ES-I3 (cell line): ENCODE results near the gene GARIN1A.
"Not testable (repeated sequence)": the region's sequence is repeated elsewhere in the genome, so short reads cannot be mapped to it uniquely, and the experiment has no call there.

Experiments used
- H3K36me3 ChIP-seq: 2 replicates; pipeline ENCODE4 v1.6.1; 2013; ENCODE audit warnings: mild to moderate bottlenecking, low read length, control low read depth, moderate library complexity; ENCODE audit not compliant: insufficient read depth
- H3K4me1 ChIP-seq: 2 replicates; pipeline ENCODE4 v1.6.1; 2013; ENCODE audit warnings: mild to moderate bottlenecking, control low read depth, low read length; ENCODE audit not compliant: insufficient read depth
- H3K9ac ChIP-seq: 2 replicates; pipeline ENCODE4 v1.6.1; 2013; ENCODE audit warnings: low read depth, mild to moderate bottlenecking, low read length, moderate library complexity
- H3K9me3 ChIP-seq: 2 replicates; pipeline ENCODE4 v1.6.1; 2013; ENCODE audit warnings: mild to moderate bottlenecking, low read length, moderate library complexity; ENCODE audit not compliant: control insufficient read depth, insufficient read depth

Gene GARIN1A

DNA sequence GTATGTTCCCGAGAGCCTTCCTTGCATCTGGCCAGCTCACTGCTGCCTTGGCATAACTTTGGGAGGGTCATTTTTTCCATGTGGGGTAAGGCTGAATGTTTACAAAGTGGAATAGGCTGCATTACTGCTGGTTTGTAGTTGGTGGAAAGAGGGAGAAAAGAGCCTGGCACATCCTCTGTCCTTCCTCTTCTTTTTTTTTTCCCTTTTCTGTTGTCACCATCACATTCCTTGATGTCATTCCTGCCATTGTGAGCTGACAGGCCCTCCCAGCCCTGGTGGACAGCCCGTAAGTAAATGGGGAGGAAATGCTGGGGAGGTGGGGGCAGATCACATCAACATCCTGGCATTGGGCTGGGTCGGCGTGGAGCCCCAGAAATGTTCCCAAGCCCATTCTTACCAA, at the start of gene GARIN1A:
TSS of gene GARIN1A (plus strand) at position 301 of the 400 bp plus-strand sequence. CDS start 106 bp downstream, outside the sequence.
- Histone ChIP-seq H3K9me3 (no peaks in the 10 kb centered on the region), H3K4me1 (no peaks in the 10 kb centered on the region), H3K9ac (no peak within 1 kb of the TSS), H3K36me3 (no peaks in the 10 kb centered on the region)

DNA sequence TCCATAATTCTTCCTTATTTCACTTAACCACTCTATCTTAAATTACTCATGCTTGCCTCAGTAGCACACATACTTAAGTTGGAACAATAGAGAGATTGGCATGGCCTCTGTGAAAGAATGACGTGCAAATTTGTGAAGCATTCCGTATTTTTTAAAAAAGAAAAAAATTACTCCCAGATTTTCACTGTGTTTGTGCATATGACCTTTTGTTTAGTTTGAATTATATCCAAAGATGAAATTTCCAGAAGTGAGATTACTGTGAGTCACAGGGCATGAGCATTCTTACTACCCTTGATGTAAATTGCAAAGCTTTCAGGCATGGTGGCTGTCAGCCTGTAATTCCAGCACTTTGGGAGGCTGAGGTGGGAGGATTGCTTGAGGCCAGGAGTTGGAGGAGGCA, 45.0 kb upstream of the GARIN1A start:
- H3K4me1 ChIP-seq, H3K9me3 ChIP-seq, H3K9ac ChIP-seq, H3K36me3 ChIP-seq: not testable (repeated sequence)

DNA sequence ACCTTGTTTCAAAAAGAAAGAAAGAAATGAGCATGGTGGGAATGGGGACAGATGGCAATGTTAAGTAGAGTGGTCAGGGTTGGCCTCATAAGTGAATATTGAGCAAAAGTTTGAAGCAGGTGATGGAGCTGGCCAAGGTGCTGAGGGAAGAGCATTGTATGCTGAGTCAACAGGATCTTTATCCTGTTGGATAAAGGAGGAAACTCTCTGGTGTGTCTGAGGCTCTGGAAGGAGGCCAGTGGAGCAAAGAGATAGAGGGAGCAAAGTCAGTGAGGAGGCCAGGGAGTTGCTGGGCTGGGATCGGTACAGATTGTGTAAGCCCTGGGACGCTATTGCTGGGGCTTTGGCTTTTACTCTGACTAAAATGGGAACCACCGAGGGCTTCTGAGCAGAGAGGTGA, 38.2 kb upstream of the GARIN1A start:
- not testable (repeated sequence) for H3K4me1 ChIP-seq, H3K9me3 ChIP-seq, H3K36me3 ChIP-seq, H3K9ac ChIP-seq

DNA sequence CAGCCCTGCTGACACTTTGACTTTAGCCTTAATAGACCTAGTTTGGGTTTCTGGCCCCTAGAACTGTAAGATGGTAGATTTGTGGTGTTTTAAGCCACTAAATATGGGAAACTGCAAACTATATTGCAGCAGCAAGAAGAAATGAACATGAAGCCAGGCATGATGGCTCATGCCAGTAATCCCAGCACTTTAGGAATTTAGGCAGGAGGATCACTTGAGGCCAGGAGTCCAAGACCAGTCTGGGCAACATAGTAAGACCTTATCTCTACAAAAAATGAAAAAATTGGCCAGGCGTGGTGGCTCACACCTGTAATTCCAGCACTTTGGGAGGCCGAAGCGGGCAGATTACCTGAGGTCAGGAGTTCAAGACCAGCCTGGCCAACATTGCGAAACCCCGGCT, 26.9 kb upstream of the GARIN1A start:
- not testable (repeated sequence) for H3K9me3 ChIP-seq, H3K4me1 ChIP-seq, H3K9ac ChIP-seq, H3K36me3 ChIP-seq

DNA sequence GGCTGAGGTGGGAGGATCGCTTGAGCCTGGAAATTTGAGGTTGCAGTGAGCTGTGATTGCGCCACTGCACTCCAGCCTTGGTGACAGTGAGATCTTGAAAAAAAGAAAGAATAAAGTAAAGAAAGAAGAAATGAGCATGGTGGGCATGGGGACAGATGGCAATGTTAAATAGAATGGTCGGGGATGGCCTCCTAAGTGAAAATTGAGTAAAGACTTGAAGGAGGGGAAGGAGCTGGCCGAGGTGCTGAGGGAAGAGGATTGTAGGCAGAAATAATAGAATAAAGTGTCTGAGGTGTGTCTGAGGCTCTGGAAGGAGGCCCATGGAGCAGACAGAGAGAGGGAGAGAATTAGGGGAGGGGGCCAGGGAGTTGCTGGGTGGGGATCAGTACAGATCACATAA, 26.2 kb upstream of the GARIN1A start:
- not testable (repeated sequence) for H3K9me3 ChIP-seq, H3K9ac ChIP-seq, H3K36me3 ChIP-seq, H3K4me1 ChIP-seq

GRCh38 chr7:128646877-128647276, 25.2 kb upstream of the GARIN1A start:
- not testable (repeated sequence) for H3K36me3 ChIP-seq, H3K9ac ChIP-seq

DNA sequence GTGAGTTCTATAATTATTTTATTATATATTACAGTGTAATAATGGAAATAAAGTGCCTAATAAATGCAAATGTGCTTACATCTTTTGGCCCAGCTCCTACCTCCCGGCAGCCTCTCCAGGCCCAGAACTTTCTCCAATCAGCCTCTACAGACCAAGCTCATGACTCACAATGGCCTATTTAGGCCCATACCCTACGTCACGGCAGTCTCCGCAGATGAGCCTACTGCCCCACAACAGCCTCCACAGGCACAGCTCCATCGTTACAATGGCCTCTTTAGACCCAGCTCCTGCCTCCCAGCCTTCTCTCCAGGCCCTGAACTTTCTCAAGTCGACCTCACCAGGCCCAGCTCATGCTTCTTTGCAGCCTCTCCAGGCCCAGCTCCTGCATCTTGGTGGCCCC, 21.0 kb upstream of the GARIN1A start:
- not testable (repeated sequence) for H3K4me1 ChIP-seq, H3K9me3 ChIP-seq, H3K36me3 ChIP-seq, H3K9ac ChIP-seq

More at GRCh38 chr7:128646877-128647276, 25.2 kb upstream of the GARIN1A start:
- H3K9me3 ChIP-seq, H3K4me1 ChIP-seq: not testable (repeated sequence)

DNA sequence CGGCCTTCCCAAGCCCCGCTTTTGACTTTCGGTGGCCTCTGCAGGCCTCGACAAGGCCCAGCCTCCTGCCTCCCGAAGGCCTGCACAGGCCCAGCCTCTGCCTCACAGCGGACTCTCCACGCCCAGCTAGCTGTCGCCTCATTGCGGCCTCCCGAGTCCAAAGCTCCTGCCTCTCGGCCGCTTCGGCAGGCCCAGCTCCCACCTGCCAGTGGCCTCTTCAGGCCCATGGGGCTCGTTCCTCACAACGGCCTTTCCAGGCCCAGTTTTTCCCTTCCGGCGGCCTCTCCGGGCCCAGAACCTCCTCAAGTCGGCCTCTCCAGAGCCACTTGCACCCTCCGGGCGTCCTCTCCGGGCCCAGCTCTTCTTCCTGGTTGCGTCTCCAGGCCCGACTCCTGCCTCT, 19.5 kb upstream of the GARIN1A start:
- H3K9ac ChIP-seq, H3K36me3 ChIP-seq, H3K4me1 ChIP-seq, H3K9me3 ChIP-seq: not testable (repeated sequence)

- H3K36me3 ChIP-seq, H3K9me3 ChIP-seq, H3K4me1 ChIP-seq, H3K9ac ChIP-seq: not testable (repeated sequence)
Observed at GRCh38 chr7:128653197-128653596, 18.9 kb upstream of the GARIN1A start.

GRCh38 chr7:128654080-128654479, 18.0 kb upstream of the GARIN1A start:
- H3K36me3 ChIP-seq, H3K4me1 ChIP-seq, H3K9ac ChIP-seq, H3K9me3 ChIP-seq: not testable (repeated sequence)

DNA sequence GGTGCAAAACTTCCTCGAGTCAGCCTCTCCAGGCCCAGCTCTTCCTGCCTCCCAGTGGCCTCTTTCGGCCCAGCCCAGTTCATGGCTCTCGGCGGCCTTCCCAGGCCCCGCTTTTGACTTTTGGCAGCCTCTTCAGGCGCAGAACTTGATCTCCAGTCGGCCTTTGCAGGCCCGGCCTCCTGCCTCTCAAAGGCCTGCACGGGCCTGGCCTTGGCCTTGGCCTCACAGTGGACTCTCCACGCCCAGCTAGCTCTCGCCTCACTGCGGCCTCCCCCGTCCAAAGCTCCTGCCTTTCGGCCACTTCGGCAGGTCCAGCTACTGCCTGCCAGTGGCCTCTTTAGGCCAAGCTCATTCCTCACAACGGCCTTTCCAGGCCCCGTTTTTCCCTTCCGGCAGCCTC, 17.6 kb upstream of the GARIN1A start:
- not testable (repeated sequence) for H3K9ac ChIP-seq, H3K36me3 ChIP-seq, H3K4me1 ChIP-seq, H3K9me3 ChIP-seq

- H3K36me3 ChIP-seq, H3K4me1 ChIP-seq, H3K9ac ChIP-seq: not testable (repeated sequence)
- peaks cover 15% of the 10 kb centered on the region for H3K9me3 ChIP-seq
Observed at GRCh38 chr7:128658428-128658827, 13.7 kb upstream of the GARIN1A start.

- no peaks in the 10 kb centered on the region for H3K4me1 ChIP-seq
- H3K9me3 ChIP-seq: peaks cover 15% of the 10 kb centered on the region
- H3K36me3 ChIP-seq: no peaks in the 10 kb centered on the region
- no peak overlapping the region for H3K9ac ChIP-seq
Observed at GRCh38 chr7:128660596-128660995, 11.5 kb upstream of the GARIN1A start.

DNA sequence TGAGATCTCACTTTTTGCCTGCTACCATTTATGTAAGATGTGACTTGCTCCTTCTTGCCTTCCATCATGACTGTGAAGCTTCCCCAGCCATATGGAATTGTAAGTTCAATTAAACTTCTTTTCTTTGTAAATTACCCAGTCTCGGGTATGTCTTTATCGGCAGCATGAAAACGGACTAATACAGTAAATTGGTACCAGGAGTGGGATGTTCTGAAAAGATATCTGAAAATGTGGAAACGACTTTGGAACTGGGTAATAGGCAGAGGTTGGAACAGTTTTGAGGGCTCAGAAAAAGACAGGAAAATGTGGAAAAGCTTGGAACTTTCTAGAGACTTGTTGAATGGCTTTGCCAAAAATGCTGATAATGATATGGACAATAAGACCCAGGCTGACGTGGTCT, 10.6 kb upstream of the GARIN1A start:
- peaks cover 15% of the 10 kb centered on the region for H3K9me3 ChIP-seq
- H3K4me1 ChIP-seq: no peaks in the 10 kb centered on the region
- no peaks in the 10 kb centered on the region for H3K36me3 ChIP-seq
- H3K9ac ChIP-seq: no peak overlapping the region

DNA sequence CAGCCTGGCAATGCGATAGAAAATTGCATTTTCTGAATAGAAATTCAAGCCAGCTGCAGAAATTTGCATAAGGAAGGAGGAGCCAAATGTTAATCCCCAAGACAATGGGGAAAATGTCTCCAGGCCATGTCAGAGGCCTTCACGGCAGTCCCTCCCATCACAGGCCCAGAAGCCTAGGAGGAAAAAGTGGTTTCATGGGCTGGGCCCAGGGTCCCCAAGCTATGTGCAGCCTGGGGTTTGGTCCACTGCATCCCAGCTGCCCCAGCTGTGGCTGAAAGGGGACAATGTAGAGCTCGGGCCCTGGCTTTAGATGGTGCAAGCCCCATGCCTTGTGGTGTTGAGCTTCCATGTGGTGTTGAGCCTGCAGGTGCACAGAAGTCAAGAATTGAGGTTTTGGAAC, 10.0 kb upstream of the GARIN1A start:
- Histone ChIP-seq H3K9ac (no peak overlapping the region), H3K36me3 (no peaks in the 10 kb centered on the region), H3K9me3 (peaks cover 15% of the 10 kb centered on the region), H3K4me1 (no peaks in the 10 kb centered on the region)

DNA sequence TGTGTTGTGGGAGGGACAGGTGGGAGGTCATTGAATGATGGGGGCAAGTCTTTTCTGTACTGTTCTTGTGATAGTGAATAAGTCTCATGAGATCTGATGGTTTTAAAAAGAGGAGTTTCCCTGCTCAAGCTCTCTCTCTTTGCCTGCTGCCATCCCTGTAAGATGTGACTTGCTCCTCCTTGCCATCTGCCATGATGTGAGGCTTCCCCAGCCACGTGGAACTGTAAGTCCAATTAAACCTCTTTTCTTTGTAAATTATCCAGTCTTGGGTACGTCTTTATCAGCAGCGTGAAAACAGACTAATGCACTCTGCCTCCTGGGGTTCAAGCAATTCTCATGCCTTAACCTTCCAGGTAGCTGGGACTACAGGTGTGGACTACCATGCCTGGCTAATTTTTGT, 8.9 kb upstream of the GARIN1A start:
- not testable (repeated sequence) for H3K36me3 ChIP-seq, H3K9ac ChIP-seq, H3K4me1 ChIP-seq
- H3K9me3 ChIP-seq: peaks cover 15% of the 10 kb centered on the region
